CD4-positive, alpha-beta memory T cell (primary cell): ENCODE data around the gene HIP1R. TPM values are rescaled to one million over a fixed set of nuclear protein-coding genes. Genes with fewer than 3 reads are reported as not detected.

ENCODE experiments used
- CTCF ChIA-PET: fragments of 350-600 bp; sonication (Branson Sonifier 250); formaldehyde crosslinking; loops from one replicate; lab custom pipeline; 2021; ENCODE audit warnings: inconsistent platforms; ENCODE audit not compliant: partially characterized antibody; lab: Charles Lee
- POLR2A ChIA-PET: fragments of 350-600 bp; sonication (Branson Sonifier 250); formaldehyde crosslinking; loops from one replicate; lab custom pipeline; 2021; ENCODE audit not compliant: partially characterized antibody; lab: Charles Lee
- DNase-seq, 5 donors: peaks; one replicate each; pipeline versions ENCODE4 v3.0.0 to v3.0.0-alpha.2; 2020 to 2022; ENCODE audit warnings: mixed read lengths in 1 of 5
- H3K27ac ChIP-seq: one replicate; pipeline ENCODE4 v1.7.0; 2013; ENCODE audit warnings: low read depth, low read length
- H3K27me3 ChIP-seq: 2 replicates; pipeline ENCODE4 v1.7.0; 2013; ENCODE audit warnings: mild to moderate bottlenecking, low read length, moderate library complexity; ENCODE audit not compliant: insufficient read depth
- H3K36me3 ChIP-seq: 2 replicates; pipeline ENCODE4 v1.7.0; 2013; ENCODE audit warnings: mild to moderate bottlenecking, low read length, moderate library complexity; ENCODE audit not compliant: insufficient read depth
- H3K4me1 ChIP-seq: 2 replicates; pipeline ENCODE4 v1.7.0; 2013; ENCODE audit warnings: mild to moderate bottlenecking, low read length, moderate library complexity; ENCODE audit not compliant: insufficient read depth
- H3K4me3 ChIP-seq, 2 donors: one replicate each; pipeline ENCODE4 v1.7.0; 2013; ENCODE audit warnings: low read length in 2 of 2, mild to moderate bottlenecking in 1 of 2
- H3K9me3 ChIP-seq, 2 donors: one replicate each; pipeline ENCODE4 v1.7.0; 2013; ENCODE audit warnings: low read length in 2 of 2, control low read depth in 1 of 2; ENCODE audit not compliant: control insufficient read depth in 1 of 2
- H3K27ac Mint-ChIP-seq, 7 donors: one replicate each; pipeline ENCODE4 v1.8.0; 2020 to 2021; ENCODE audit warnings: mixed read lengths in 7 of 7, mild to moderate bottlenecking in 6 of 7, inconsistent platforms in 3 of 7, moderate library complexity in 3 of 7
- H3K27me3 Mint-ChIP-seq, 2 donors: one replicate each; pipeline ENCODE4 v1.8.0; 2020 to 2021; ENCODE audit warnings: mixed read lengths in 2 of 2
- H3K36me3 Mint-ChIP-seq, 2 donors: one replicate each; pipeline ENCODE4 v1.8.0; 2020 to 2021; ENCODE audit warnings: mixed read lengths in 2 of 2, inconsistent platforms in 1 of 2, mild to moderate bottlenecking in 1 of 2
- H3K4me1 Mint-ChIP-seq, 4 donors: one replicate each; pipeline ENCODE4 v1.8.0; 2020 to 2021; ENCODE audit warnings: mixed read lengths in 4 of 4, mild to moderate bottlenecking in 1 of 4
- H3K4me3 Mint-ChIP-seq, 8 donors: one replicate each; pipeline ENCODE4 v1.8.0; 2020 to 2021; ENCODE audit warnings: mixed read lengths in 8 of 8, mild to moderate bottlenecking in 7 of 8, moderate library complexity in 6 of 8, inconsistent platforms in 3 of 8
- H3K9me3 Mint-ChIP-seq, 8 donors: one replicate each; pipeline ENCODE4 v1.8.0; 2020 to 2021; ENCODE audit warnings: mixed read lengths in 8 of 8, mild to moderate bottlenecking in 5 of 8, inconsistent platforms in 3 of 8, moderate library complexity in 1 of 8
- intact Hi-C: fragments of 100-400 bp; cut with micrococcal nuclease; formaldehyde crosslinking; loops from one replicate; pipeline ENCODE4 v1.15.1; 2023
- polyA plus RNA-seq, 2 donors: library from polyadenylated mRNA; unstranded; fragments of 300-500 nt; fragmentation: Illumina TruSeq; gene quantifications; one replicate each; pipeline ENCODE4 v1.2.3, GENCODE V29; 2021
- total RNA-seq, 2 experiments: library from RNA; stranded (reverse); gene quantifications; one replicate each; pipeline ENCODE4 v1.2.3, GENCODE V29; 2021

The HIP1R gene
- total and polyA plus RNA-seq, 4 experiments from 2014 or later: 4.5 to 88.3 (median 49.4) TPM

- H3K27ac Mint-ChIP-seq: peak overlapping the region in 2 of 7 donors; percentile 4 to 29
- Histone ChIP-seq H3K4me3 (no peak overlapping the region), H3K36me3 (peaks cover 9% of the 10 kb centered on the region), H3K27ac (no peak overlapping the region), H3K27me3 (no peaks in the 10 kb centered on the region), H3K4me1 (no peaks in the 10 kb centered on the region), H3K9me3 (no peaks in the 10 kb centered on the region)
- H3K4me3 Mint-ChIP-seq: no peak overlapping the region
- H3K27me3 Mint-ChIP-seq: no peaks in the 10 kb centered on the region
- intact Hi-C loops: no loop called here
- H3K36me3 Mint-ChIP-seq: peaks cover 12 to 29% of the 10 kb centered on the region in 2 donors
- DNase-seq: no peak
- H3K4me1 Mint-ChIP-seq: no peaks in the 10 kb centered on the region
- ChIA-PET CTCF (no interaction called here), POLR2A (no interaction called here)
- no peaks in the 10 kb centered on the region for H3K9me3 Mint-ChIP-seq
Observed at GRCh38 chr12:122853582-122854245, 18.5 kb downstream of the HIP1R start.

DNA sequence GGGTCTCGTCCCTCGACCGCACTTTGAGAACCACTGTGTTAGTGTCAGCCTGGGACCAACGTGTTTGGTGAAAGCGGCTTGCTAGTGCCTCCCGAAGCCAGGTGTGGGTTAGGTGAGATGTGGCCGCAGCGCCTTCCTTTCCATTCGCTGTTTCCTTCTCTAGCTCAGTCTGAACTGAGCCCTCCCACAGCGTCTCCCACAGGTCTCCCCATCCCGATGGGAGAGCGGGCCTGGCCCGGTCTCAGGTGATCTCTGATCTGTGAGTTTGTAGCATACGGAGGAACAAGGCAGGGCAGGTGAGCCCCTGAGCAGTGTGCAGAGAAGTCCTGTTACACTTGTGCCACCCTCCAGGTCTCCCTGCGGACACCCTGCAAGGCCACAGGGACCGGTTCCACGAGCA lies 19.3 kb downstream of the HIP1R start:
- H3K4me3 ChIP-seq: no peak overlapping the region
- Mint-ChIP-seq H3K27ac (peak overlapping the region in 1 of 7 donors; percentile 21), H3K9me3 (no peaks in the 10 kb centered on the region), H3K4me3 (no peak overlapping the region), H3K4me1 (no peaks in the 10 kb centered on the region), H3K36me3 (peaks cover 10 to 28% of the 10 kb centered on the region in 2 donors), H3K27me3 (no peaks in the 10 kb centered on the region)
- ChIA-PET CTCF (no interaction called here), POLR2A (no interaction called here)
- peaks cover 9% of the 10 kb centered on the region for H3K36me3 ChIP-seq
- intact Hi-C loops: no loop called here
- no peaks in the 10 kb centered on the region for H3K4me1 ChIP-seq
- no peaks in the 10 kb centered on the region for H3K27me3 ChIP-seq
- no peak overlapping the region for H3K27ac ChIP-seq
- H3K9me3 ChIP-seq: no peaks in the 10 kb centered on the region
- no peak for DNase-seq

DNA sequence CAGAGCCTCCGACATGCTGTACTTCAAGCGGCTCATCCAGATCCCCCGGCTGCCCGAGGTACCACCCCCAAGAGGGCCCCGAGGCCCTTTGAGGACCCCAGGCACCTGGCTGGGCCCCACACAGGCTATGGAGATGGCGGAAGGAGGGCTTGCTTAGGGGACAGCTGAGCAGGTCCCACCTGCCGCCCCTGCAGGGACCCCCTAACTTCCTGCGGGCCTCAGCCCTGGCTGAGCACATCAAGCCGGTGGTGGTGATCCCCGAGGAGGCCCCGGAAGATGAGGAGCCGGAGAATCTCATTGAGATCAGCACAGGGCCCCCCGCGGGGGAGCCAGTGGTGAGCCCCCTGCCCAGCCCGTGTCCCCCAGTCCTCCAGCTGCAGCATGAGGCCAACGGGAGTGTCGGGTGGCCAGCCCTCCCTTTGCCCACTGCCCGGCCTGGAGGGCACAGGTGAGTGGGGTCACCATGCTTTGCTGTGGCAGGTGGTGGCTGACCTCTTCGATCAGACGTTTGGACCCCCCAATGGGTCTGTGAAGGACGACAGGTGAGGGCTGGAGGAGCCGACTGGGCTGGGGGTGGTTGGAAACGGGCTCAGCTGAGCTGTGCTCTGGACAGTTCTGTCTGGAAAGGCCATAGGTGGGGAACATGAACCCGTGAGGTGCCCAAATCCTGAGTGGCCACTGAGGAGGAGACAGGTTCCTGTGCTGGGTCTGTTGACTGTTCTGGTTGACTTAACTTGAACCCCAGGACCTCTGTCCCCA lies 20.0 kb downstream of the HIP1R start:
- Mint-ChIP-seq H3K27me3 (no peaks in the 10 kb centered on the region), H3K9me3 (no peaks in the 10 kb centered on the region), H3K27ac (peak overlapping the region in 1 of 7 donors; percentile 21), H3K4me1 (peaks cover 0 to 3% (median 0%) of the 10 kb centered on the region in 4 donors), H3K36me3 (peaks cover 7 to 30% of the 10 kb centered on the region in 2 donors), H3K4me3 (no peak overlapping the region)
- CTCF ChIA-PET: interaction anchor here (1.6 to 10.9 kb wide), 4 partner anchors 25 to 94 kb away, joined by 4 to 268 read pairs (median 62); no protein-coding TSS in a partner anchor
- intact Hi-C loops: no loop called here
- Histone ChIP-seq H3K36me3 (peaks cover 9% of the 10 kb centered on the region), H3K27me3 (no peaks in the 10 kb centered on the region), H3K4me1 (peaks cover 3% of the 10 kb centered on the region), H3K9me3 (no peaks in the 10 kb centered on the region), H3K4me3 (no peak overlapping the region), H3K27ac (no peak overlapping the region)
- POLR2A ChIA-PET: interaction anchor here (1.2 kb wide), 1 partner anchor 120 kb away, joined by 4 read pairs; the partner anchor contains the start of gene OGFOD2
- DNase-seq: no peak

GRCh38 chr12:122855928-122856831 lies 20.9 kb downstream of the HIP1R start:
- no peaks in the 10 kb centered on the region for H3K27me3 ChIP-seq
- Mint-ChIP-seq H3K9me3 (no peaks in the 10 kb centered on the region), H3K4me1 (peaks cover 0 to 5% (median 0%) of the 10 kb centered on the region in 4 donors), H3K27ac (no peak overlapping the region), H3K27me3 (no peaks in the 10 kb centered on the region), H3K4me3 (no peak overlapping the region), H3K36me3 (peaks cover 7 to 33% of the 10 kb centered on the region in 2 donors)
- H3K9me3 ChIP-seq: no peaks in the 10 kb centered on the region
- no peak overlapping the region for H3K27ac ChIP-seq
- CTCF ChIA-PET: interaction anchor here (1.0 to 10.9 kb wide), 5 partner anchors 10 to 93 kb away, joined by 3 to 268 read pairs (median 51); no protein-coding TSS in a partner anchor
- no peak overlapping the region for H3K4me3 ChIP-seq
- peaks cover 5% of the 10 kb centered on the region for H3K4me1 ChIP-seq
- POLR2A ChIA-PET: interaction anchor here (1.2 kb wide), 1 partner anchor 119 kb away, joined by 4 read pairs; the partner anchor contains the start of gene OGFOD2
- DNase-seq: no peak
- H3K36me3 ChIP-seq: peaks cover 11% of the 10 kb centered on the region
- intact Hi-C loops: no loop called here

DNA sequence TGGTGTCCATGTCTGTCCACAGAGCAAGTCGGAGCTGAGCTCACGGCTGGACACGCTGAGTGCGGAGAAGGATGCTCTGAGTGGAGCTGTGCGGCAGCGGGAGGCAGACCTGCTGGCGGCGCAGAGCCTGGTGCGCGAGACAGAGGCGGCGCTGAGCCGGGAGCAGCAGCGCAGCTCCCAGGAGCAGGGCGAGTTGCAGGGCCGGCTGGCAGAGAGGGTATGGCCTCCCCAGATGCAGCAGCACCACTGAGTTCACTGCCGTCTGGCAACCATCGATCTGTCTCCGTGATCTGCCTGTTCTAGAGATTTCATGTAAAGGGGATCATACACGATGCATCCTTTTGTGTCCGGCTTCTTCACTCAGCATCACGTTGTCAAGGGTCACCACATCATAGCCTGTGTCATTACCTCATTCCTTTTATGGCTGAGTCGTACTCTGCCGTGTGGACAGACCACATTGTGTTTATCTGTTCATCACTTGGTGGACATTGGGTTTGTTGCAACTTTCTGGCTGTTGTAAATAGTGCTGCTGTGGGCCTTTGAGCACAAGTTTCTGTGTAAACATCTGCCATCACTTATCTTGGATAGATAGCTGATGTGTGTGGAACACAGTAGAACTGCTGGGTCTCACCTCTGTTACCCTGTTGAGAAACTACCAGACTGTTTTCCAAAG lies 21.9 kb downstream of the HIP1R start:
- Mint-ChIP-seq H3K36me3 (peaks cover 7 to 34% of the 10 kb centered on the region in 2 donors), H3K27me3 (no peaks in the 10 kb centered on the region), H3K9me3 (no peaks in the 10 kb centered on the region), H3K27ac (peak overlapping the region in 4 of 7 donors; percentile 25 to 77 (median 74)), H3K4me1 (peaks cover 0 to 5% (median 0%) of the 10 kb centered on the region in 4 donors), H3K4me3 (no peak overlapping the region)
- no peak for DNase-seq
- H3K9me3 ChIP-seq: no peaks in the 10 kb centered on the region
- no peaks in the 10 kb centered on the region for H3K27me3 ChIP-seq
- intact Hi-C loops: no loop called here
- peaks cover 5% of the 10 kb centered on the region for H3K4me1 ChIP-seq
- no peak overlapping the region for H3K27ac ChIP-seq
- no peak overlapping the region for H3K4me3 ChIP-seq
- H3K36me3 ChIP-seq: peaks cover 11% of the 10 kb centered on the region
- ChIA-PET POLR2A (interaction anchor here (0.8 to 1.2 kb wide), 2 partner anchors 21 to 63 kb away, joined by 3 read pairs; no protein-coding TSS in a partner anchor), CTCF (interaction anchor here (0.7 to 10.9 kb wide), 9 partner anchors 11 to 92 kb away, joined by 3 to 268 read pairs (median 4); no protein-coding TSS in a partner anchor)

- H3K4me1 ChIP-seq: peaks cover 5% of the 10 kb centered on the region
- no peak overlapping the region for H3K27ac ChIP-seq
- peak overlapping the region in 1 of 7 donors; percentile 61 for H3K27ac Mint-ChIP-seq
- no peaks in the 10 kb centered on the region for H3K9me3 Mint-ChIP-seq
- peaks cover 11% of the 10 kb centered on the region for H3K36me3 ChIP-seq
- no peak overlapping the region for H3K4me3 ChIP-seq
- ChIA-PET POLR2A (interaction anchor here (0.8 to 4.2 kb wide), 4 partner anchors 13 to 64 kb away, joined by 3 to 22 read pairs (median 3); no protein-coding TSS in a partner anchor), CTCF (interaction anchor here (0.6 to 10.9 kb wide), 8 partner anchors 12 to 91 kb away, joined by 3 to 268 read pairs (median 21); no protein-coding TSS in a partner anchor)
- H3K4me1 Mint-ChIP-seq: peaks cover 0 to 5% (median 0%) of the 10 kb centered on the region in 4 donors
- peaks cover 7 to 29% of the 10 kb centered on the region in 2 donors for H3K36me3 Mint-ChIP-seq
- H3K27me3 ChIP-seq: no peaks in the 10 kb centered on the region
- intact Hi-C loops: no loop called here
- no peaks in the 10 kb centered on the region for H3K27me3 Mint-ChIP-seq
- DNase-seq: no peak
- no peak overlapping the region for H3K4me3 Mint-ChIP-seq
- H3K9me3 ChIP-seq: no peaks in the 10 kb centered on the region
Observed at GRCh38 chr12:122858171-122858570, 22.9 kb downstream of the HIP1R start.
